ENCODE results near the gene DNM3. TPM values are rescaled to one million over a fixed set of nuclear protein-coding genes. Genes with fewer than 3 reads are reported as not detected.

Gene DNM3
- total and polyA plus RNA-seq, 2 of the 8 experiments (the other 6 are each of a cell fraction or from before 2014, with no cell fraction given): 2.0 to 8.5 TPM

DNA sequence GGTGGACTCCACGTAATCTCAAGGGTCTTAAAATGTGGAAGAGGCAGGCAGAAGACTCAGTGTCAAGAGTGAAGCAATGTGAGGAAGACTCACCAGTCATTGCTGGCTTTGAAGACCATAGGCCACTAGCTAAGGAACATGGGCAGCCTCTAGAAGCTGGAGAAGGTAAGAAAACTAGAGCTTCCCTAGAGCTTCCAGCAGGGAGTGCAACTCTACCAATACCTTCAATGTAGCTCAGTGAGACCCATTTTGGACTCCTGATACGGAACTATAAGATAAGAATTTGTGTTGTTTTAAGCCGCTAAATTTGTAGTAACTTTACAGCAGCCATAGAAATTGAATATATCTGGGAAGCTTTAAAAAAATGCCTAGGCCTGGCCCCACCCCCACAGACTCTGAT lies 41.0 kb upstream of the DNM3 start:
- no peak overlapping the region for H2BK5ac ChIP-seq (ENCODE audit: low read depth, low read length)
- no peak overlapping the region for H3K4me2 ChIP-seq (ENCODE audit: insufficient read depth in 1 of 2, low read depth in 2 of 2, low read length in 2 of 2)
- no peaks in the 10 kb centered on the region for H3K79me1 ChIP-seq (ENCODE audit: low read depth, low read length)
- FAIRE-seq: no peak
- peak; percentile 41 to 52; a peak in 3 of 4 replicates for TF ChIP-seq RAD21 (IDR thresholded peaks at IDR 0.05 in 1 of 2, conservative IDR thresholded peaks at IDR 0.05 in 1 of 2; ENCODE audit: low read depth in 2 of 2, low read length in 2 of 2)
- no peak for TF ChIP-seq EZH2 (IDR thresholded peaks at IDR 0.05; ENCODE audit: low read depth, low read length, severe bottlenecking)
- TF ChIP-seq, protein P1, sequence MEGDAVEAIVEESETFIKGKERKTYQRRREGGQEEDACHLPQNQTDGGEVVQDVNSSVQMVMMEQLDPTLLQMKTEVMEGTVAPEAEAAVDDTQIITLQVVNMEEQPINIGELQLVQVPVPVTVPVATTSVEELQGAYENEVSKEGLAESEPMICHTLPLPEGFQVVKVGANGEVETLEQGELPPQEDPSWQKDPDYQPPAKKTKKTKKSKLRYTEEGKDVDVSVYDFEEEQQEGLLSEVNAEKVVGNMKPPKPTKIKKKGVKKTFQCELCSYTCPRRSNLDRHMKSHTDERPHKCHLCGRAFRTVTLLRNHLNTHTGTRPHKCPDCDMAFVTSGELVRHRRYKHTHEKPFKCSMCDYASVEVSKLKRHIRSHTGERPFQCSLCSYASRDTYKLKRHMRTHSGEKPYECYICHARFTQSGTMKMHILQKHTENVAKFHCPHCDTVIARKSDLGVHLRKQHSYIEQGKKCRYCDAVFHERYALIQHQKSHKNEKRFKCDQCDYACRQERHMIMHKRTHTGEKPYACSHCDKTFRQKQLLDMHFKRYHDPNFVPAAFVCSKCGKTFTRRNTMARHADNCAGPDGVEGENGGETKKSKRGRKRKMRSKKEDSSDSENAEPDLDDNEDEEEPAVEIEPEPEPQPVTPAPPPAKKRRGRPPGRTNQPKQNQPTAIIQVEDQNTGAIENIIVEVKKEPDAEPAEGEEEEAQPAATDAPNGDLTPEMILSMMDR (IDR thresholded peaks at IDR 0.05; ENCODE audit: control extremely low read depth in 1 of 3, insufficient read depth in 1 of 3, low read depth in 1 of 3, low read length in 3 of 3): peak in 2 of 3 experiments; percentile 11 to 30; a peak in 2 of 4 replicates
- H4K91ac ChIP-seq (replicated peaks; ENCODE audit: insufficient read length, low read length): no peak overlapping the region
- no peak overlapping the region for H2AFZ ChIP-seq (ENCODE audit: low read length)
- H2BK15ac ChIP-seq (ENCODE audit: low read length): no peak overlapping the region
- no peaks in the 10 kb centered on the region for H3K9me3 ChIP-seq (ENCODE audit: insufficient read depth in 2 of 2, low read depth in 1 of 2, low read length in 1 of 2)
- no peak overlapping the region for H3K18ac ChIP-seq (ENCODE audit: extremely low read depth, low read length)
- no peak overlapping the region for H2BK120ac ChIP-seq (replicated peaks; ENCODE audit: low read depth, low read length)
- no peak overlapping the region for H2BK20ac ChIP-seq (ENCODE audit: low read length)
- no peak overlapping the region for H4K5ac ChIP-seq (ENCODE audit: insufficient read length, low read depth, low read length)
- H4K8ac ChIP-seq (ENCODE audit: extremely low read depth, insufficient read depth, low read length): no peak overlapping the region
- no peaks in the 10 kb centered on the region for H3K23me2 ChIP-seq (ENCODE audit: low read depth, low read length)
- peaks cover 11 to 24% (median 19%) of the 10 kb centered on the region in 4 experiments for H3K36me3 ChIP-seq (ENCODE audit: control insufficient read depth in 2 of 4, insufficient read depth in 4 of 4, low read length in 3 of 4)
- CTCF ChIA-PET (ENCODE audit: partially characterized antibody): interaction anchor here (0.7 to 16.4 kb wide), 72 partner anchors 8 to 927 kb away, joined by 3 to 694 read pairs (median 5); partner anchors contain the start of genes PIGC and PRRC2C
- no peaks in the 10 kb centered on the region for H4K20me1 ChIP-seq (replicated peaks in 1 of 2; ENCODE audit: control insufficient read depth in 1 of 2, insufficient read depth in 2 of 2, low read length in 2 of 2)
- H3K4me1 ChIP-seq (replicated peaks in 1 of 4; ENCODE audit: control insufficient read depth in 3 of 4, insufficient read depth in 4 of 4, low read length in 3 of 4): peaks cover 0 to 11% (median 5%) of the 10 kb centered on the region in 4 experiments; a peak in 3 of 7 replicates
- 87% methylated on average over 3 of the region's 3 CpGs; no CpG with 5 or more reads in 1 of the 2 experiments for WGBS, 2 experiments (ENCODE audit: extremely low coverage in 1 of 2, insufficient coverage in 1 of 2, insufficient read length in 1 of 2, insufficient replicate concordance in 2 of 2, low coverage in 1 of 2, low lambda C conversion rate in 2 of 2, missing lambda C conversion rate in 1 of 2)
- no peak overlapping the region for H3K4me3 ChIP-seq (ENCODE audit: extremely low read depth in 1 of 4, insufficient read depth in 2 of 4, low read depth in 3 of 4, low read length in 4 of 4)
- H3K9ac ChIP-seq (replicated peaks in 1 of 4; ENCODE audit: extremely low read depth in 1 of 4, low read depth in 3 of 4, low read length in 3 of 4): no peak overlapping the region
- no peak overlapping the region for H2BK12ac ChIP-seq (ENCODE audit: low read depth, low read length)
- H3K23ac ChIP-seq (ENCODE audit: insufficient read length): no peak overlapping the region
- H3K56ac ChIP-seq (replicated peaks; ENCODE audit: insufficient read length, low read depth, low read length): no peak overlapping the region
- no peaks in the 10 kb centered on the region for H3K79me2 ChIP-seq (ENCODE audit: control insufficient read depth in 1 of 2, insufficient read depth in 2 of 2, low read length in 2 of 2)
- no peak overlapping the region for H3K4ac ChIP-seq (replicated peaks; ENCODE audit: insufficient read length, low read depth, low read length)
- no peak overlapping the region for H3K14ac ChIP-seq (ENCODE audit: insufficient read length)
- DNase-seq (ENCODE audit: low read depth in 1 of 2, low spot score in 2 of 2): no peak
- no peak overlapping the region for H2AK5ac ChIP-seq (ENCODE audit: low read depth, low read length)
- no peaks in the 10 kb centered on the region for H3K27me3 ChIP-seq (replicated peaks in 1 of 4; ENCODE audit: control insufficient read depth in 3 of 4, extremely low read depth in 1 of 4, insufficient read depth in 3 of 4, low read length in 3 of 4)
- POLR2A ChIA-PET (ENCODE audit: partially characterized antibody): interaction anchor here (1.1 to 1.5 kb wide), 4 partner anchors 11 to 68 kb away, joined by 3 to 4 read pairs (median 3); partner anchors contain the start of gene METTL13
- no peak overlapping the region for H3K27ac ChIP-seq (ENCODE audit: low read depth, low read length)

Measured in H1 (cell line).